H9 (cell line): Measurements from ENCODE around the gene PTPDC1. TPM values are rescaled to one million over a fixed set of nuclear protein-coding genes. Genes with fewer than 3 reads are reported as not detected.

Experiments used
- DNase-seq: peaks from one replicate; pipeline ENCODE4 v3.0.0-alpha.2; 2017
- H2AFZ ChIP-seq: one replicate; pipeline ENCODE4 v1.6.1; 2013; ENCODE audit warnings: mild to moderate bottlenecking, low read length, control low read depth, moderate library complexity
- H2AK5ac ChIP-seq: 2 replicates; pipeline ENCODE4 v1.6.1; 2013; ENCODE audit warnings: low read length, control low read depth, mixed read lengths; ENCODE audit not compliant: insufficient read length
- H2BK120ac ChIP-seq: one replicate; pipeline ENCODE4 v1.6.1; 2013; ENCODE audit warnings: low read depth, mild to moderate bottlenecking, low read length, control low read depth, inconsistent platforms; ENCODE audit not compliant: poor library complexity, severe bottlenecking
- H2BK12ac ChIP-seq: 2 replicates; pipeline ENCODE4 v1.6.1; 2013; ENCODE audit warnings: low read length, control low read depth, mixed read lengths, low read depth; ENCODE audit not compliant: insufficient read length
- H2BK15ac ChIP-seq: 2 replicates; pipeline ENCODE4 v1.6.1; 2013; ENCODE audit warnings: low read depth, low read length, control low read depth
- H2BK20ac ChIP-seq: one replicate; pipeline ENCODE4 v1.6.1; 2013; ENCODE audit warnings: low read depth, mild to moderate bottlenecking, low read length, control low read depth, inconsistent platforms; ENCODE audit not compliant: poor library complexity, severe bottlenecking
- H2BK5ac ChIP-seq: 2 replicates; pipeline ENCODE4 v1.6.1; 2013; ENCODE audit warnings: low read length, control low read depth, mixed read lengths; ENCODE audit not compliant: insufficient read length
- H3K14ac ChIP-seq: 2 replicates; pipeline ENCODE4 v1.6.1; 2013; ENCODE audit warnings: low read length, control low read depth; ENCODE audit not compliant: insufficient read depth
- H3K18ac ChIP-seq: 2 replicates; pipeline ENCODE4 v1.6.1; 2013; ENCODE audit warnings: low read depth, mild to moderate bottlenecking, mixed read lengths, low read length, control low read depth; ENCODE audit not compliant: insufficient read length
- H3K23ac ChIP-seq: 2 replicates; pipeline ENCODE4 v1.6.1; 2013; ENCODE audit warnings: low read length, control low read depth, mixed read lengths, low read depth; ENCODE audit not compliant: insufficient read length
- H3K23me2 ChIP-seq: 2 replicates; pipeline ENCODE4 v1.6.1; 2013; ENCODE audit warnings: low read depth, mild to moderate bottlenecking, mixed read lengths, low read length, control low read depth; ENCODE audit not compliant: insufficient read length, poor library complexity, severe bottlenecking
- H3K27ac ChIP-seq: 2 replicates; pipeline ENCODE4 v1.5.1; 2013; ENCODE audit warnings: low read length, control low read depth, mixed read lengths, low read depth; ENCODE audit not compliant: insufficient read length
- H3K27me3 ChIP-seq: 2 replicates; pipeline ENCODE4 v1.6.1; 2013; ENCODE audit warnings: low read length, control low read depth, inconsistent platforms; ENCODE audit not compliant: insufficient read depth
- H3K4ac ChIP-seq: 2 replicates; pipeline ENCODE4 v1.6.1; 2013; ENCODE audit warnings: low read depth, mild to moderate bottlenecking, control low read depth, inconsistent platforms, low read length, moderate library complexity
- H3K4me1 ChIP-seq: 2 replicates; pipeline ENCODE4 v1.6.1; 2013; ENCODE audit warnings: low read length, control low read depth, inconsistent platforms; ENCODE audit not compliant: insufficient read depth
- H3K4me2 ChIP-seq: 2 replicates; pipeline ENCODE4 v1.6.1; 2013; ENCODE audit warnings: low read length, control low read depth, mixed read lengths; ENCODE audit not compliant: insufficient read length, insufficient read depth
- H3K56ac ChIP-seq: 2 replicates; pipeline ENCODE4 v1.6.1; 2013; ENCODE audit warnings: low read depth, mild to moderate bottlenecking, mixed read lengths, low read length, control low read depth; ENCODE audit not compliant: insufficient read length
- H3K79me1 ChIP-seq: 2 replicates; pipeline ENCODE4 v1.6.1; 2013; ENCODE audit warnings: low read depth, mild to moderate bottlenecking, moderate library complexity, low read length, control low read depth, inconsistent platforms; ENCODE audit not compliant: insufficient read depth, poor library complexity, severe bottlenecking
- H3K79me2 ChIP-seq: 2 replicates; pipeline ENCODE4 v1.6.1; 2013; ENCODE audit warnings: low read length, control low read depth, inconsistent platforms; ENCODE audit not compliant: insufficient read depth
- H3K9ac ChIP-seq: 2 replicates; pipeline ENCODE4 v1.6.1; 2013; ENCODE audit warnings: low read length, control low read depth, mixed read lengths; ENCODE audit not compliant: insufficient read length; ENCODE audit errors: extremely low read depth
- H3K9me3 ChIP-seq: one replicate; pipeline ENCODE4 v1.6.1; 2013; ENCODE audit warnings: low read depth, low read length, inconsistent platforms; ENCODE audit not compliant: control insufficient read depth
- H3T11ph ChIP-seq: one replicate; pipeline ENCODE4 v1.6.1; 2013; ENCODE audit warnings: mild to moderate bottlenecking, low read length, control low read depth, inconsistent platforms
- H4K20me1 ChIP-seq: one replicate; pipeline ENCODE4 v1.6.1; 2013; ENCODE audit not compliant: control insufficient read depth, insufficient read length, insufficient read depth
- H4K5ac ChIP-seq: 2 replicates; pipeline ENCODE4 v1.6.1; 2013; ENCODE audit warnings: low read depth, mild to moderate bottlenecking, mixed read lengths, low read length, control low read depth; ENCODE audit not compliant: insufficient read length
- H4K8ac ChIP-seq: replicated peaks from 2 replicates; pipeline ENCODE4 v1.6.1; 2013; ENCODE audit warnings: low read length, control low read depth, mixed read lengths, low read depth; ENCODE audit not compliant: insufficient read length
- H4K91ac ChIP-seq: 2 replicates; pipeline ENCODE4 v1.6.1; 2013; ENCODE audit warnings: low read depth, mild to moderate bottlenecking, moderate library complexity, mixed read lengths, low read length, control low read depth; ENCODE audit not compliant: insufficient read length
- H3K27ac Mint-ChIP-seq, 3 experiments: 2 replicates in 2 of 3; 3 replicates in 1 of 3; pipeline ENCODE4 v1.8.0; 2020 to 2021; ENCODE audit warnings: mixed read lengths in 3 of 3, mild to moderate bottlenecking in 1 of 3, moderate library complexity in 1 of 3
- H3K27me3 Mint-ChIP-seq: 2 replicates; pipeline ENCODE4 v1.8.0; 2021; ENCODE audit warnings: low read depth, mild to moderate bottlenecking, moderate library complexity, mixed read lengths
- H3K36me3 Mint-ChIP-seq, 3 experiments: 2 replicates in 2 of 3; 3 replicates in 1 of 3; pipeline ENCODE4 v1.8.0; 2020 to 2021; ENCODE audit warnings: low read depth in 3 of 3, mixed read lengths in 3 of 3; ENCODE audit not compliant: insufficient read depth in 1 of 3
- H3K4me1 Mint-ChIP-seq, 2 experiments: 2 replicates each; pipeline ENCODE4 v1.8.0; 2020; ENCODE audit warnings: mixed read lengths in 2 of 2
- H3K4me3 Mint-ChIP-seq, 2 experiments: 2 replicates in 1 of 2; 3 replicates in 1 of 2; pipeline ENCODE4 v1.8.0; 2020 to 2021; ENCODE audit warnings: mild to moderate bottlenecking in 2 of 2, mixed read lengths in 2 of 2, moderate library complexity in 1 of 2
- H3K9me3 Mint-ChIP-seq, 2 experiments: 2 replicates in 1 of 2; 3 replicates in 1 of 2; pipeline ENCODE4 v1.8.0; 2020; ENCODE audit warnings: mild to moderate bottlenecking in 2 of 2, mixed read lengths in 2 of 2, moderate library complexity in 1 of 2
- CTCF ChIP-seq: fragments of 200-600 bp; sonication (generic); conservative IDR thresholded peaks from 3 replicates; pipeline ENCODE4 v1.8.0; 2021; ENCODE audit warnings: antibody characterized with exemption, mild to moderate bottlenecking
- WGBS: extraction: QIAGEN DNeasy Blood & Tissue Kit; methylation state at CpG from one replicate; pipeline ENCODE4 v1.1.7; 2013; ENCODE audit warnings: missing lambda C conversion rate, low lambda C conversion rate, mixed read lengths; ENCODE audit not compliant: insufficient read length; ENCODE audit errors: extremely low coverage; 5-methylcytosine and 5-hydroxymethylcytosine counted together
- total RNA-seq: library from RNA; stranded (reverse); gene quantifications from 2 replicates; pipeline ENCODE4 v1.2.1, GENCODE V29; 2021

Gene PTPDC1
- total RNA-seq, 1 experiment from 2014 or later, result 4.8 TPM

GRCh38 chr9:94101162-94101853 lies 17.0 kb downstream of the PTPDC1 start:
- Histone ChIP-seq H3K14ac (no peak overlapping the region), H4K8ac (no peak overlapping the region), H2AK5ac (no peak overlapping the region), H3K79me1 (no peaks in the 10 kb centered on the region), H3K4ac (no peak overlapping the region), H3K9me3 (no peaks in the 10 kb centered on the region), H3K4me2 (no peak overlapping the region), H3K18ac (no peak overlapping the region), H3K9ac (no peak overlapping the region), H2BK20ac (no peak overlapping the region), H3K23me2 (no peaks in the 10 kb centered on the region), H2AFZ (no peak overlapping the region), H2BK12ac (no peak overlapping the region), H2BK120ac (no peak overlapping the region), H3T11ph (no peak overlapping the region), H2BK15ac (no peak overlapping the region), H4K91ac (no peak overlapping the region), H3K27ac (no peak overlapping the region), H2BK5ac (no peak overlapping the region), H3K4me1 (no peaks in the 10 kb centered on the region), H3K27me3 (no peaks in the 10 kb centered on the region; the same call in 1 of the 2 replicates), H4K20me1 (no peaks in the 10 kb centered on the region), H3K56ac (no peak overlapping the region), H3K23ac (no peak overlapping the region), H4K5ac (no peak overlapping the region), H3K79me2 (no peaks in the 10 kb centered on the region)
- peaks cover 0 to 12% of the 10 kb centered on the region in 2 experiments; a peak in 3 of 4 replicates for H3K4me1 Mint-ChIP-seq
- no peak for TF ChIP-seq CTCF
- no peak overlapping the region for H3K4me3 Mint-ChIP-seq
- no peak overlapping the region for H3K27ac Mint-ChIP-seq
- H3K9me3 Mint-ChIP-seq, result no peaks in the 10 kb centered on the region
- H3K27me3 Mint-ChIP-seq, result no peaks in the 10 kb centered on the region
- no CpG with 5 or more reads among the region's 7 CpGs for WGBS
- no peak for DNase-seq
- peaks cover 0 to 2% (median 1%) of the 10 kb centered on the region in 3 experiments; a peak in 3 of 7 replicates for H3K36me3 Mint-ChIP-seq
